ENCODE results near the gene DMRT3.

GRCh38 chr9:942805-943580 is 33.5 kb upstream of the DMRT3 start:
- no peak for TF ChIP-seq CTCF (IDR thresholded peaks at IDR 0.05; ENCODE audit: insufficient read depth, low read length)
- TF ChIP-seq, protein P1, sequence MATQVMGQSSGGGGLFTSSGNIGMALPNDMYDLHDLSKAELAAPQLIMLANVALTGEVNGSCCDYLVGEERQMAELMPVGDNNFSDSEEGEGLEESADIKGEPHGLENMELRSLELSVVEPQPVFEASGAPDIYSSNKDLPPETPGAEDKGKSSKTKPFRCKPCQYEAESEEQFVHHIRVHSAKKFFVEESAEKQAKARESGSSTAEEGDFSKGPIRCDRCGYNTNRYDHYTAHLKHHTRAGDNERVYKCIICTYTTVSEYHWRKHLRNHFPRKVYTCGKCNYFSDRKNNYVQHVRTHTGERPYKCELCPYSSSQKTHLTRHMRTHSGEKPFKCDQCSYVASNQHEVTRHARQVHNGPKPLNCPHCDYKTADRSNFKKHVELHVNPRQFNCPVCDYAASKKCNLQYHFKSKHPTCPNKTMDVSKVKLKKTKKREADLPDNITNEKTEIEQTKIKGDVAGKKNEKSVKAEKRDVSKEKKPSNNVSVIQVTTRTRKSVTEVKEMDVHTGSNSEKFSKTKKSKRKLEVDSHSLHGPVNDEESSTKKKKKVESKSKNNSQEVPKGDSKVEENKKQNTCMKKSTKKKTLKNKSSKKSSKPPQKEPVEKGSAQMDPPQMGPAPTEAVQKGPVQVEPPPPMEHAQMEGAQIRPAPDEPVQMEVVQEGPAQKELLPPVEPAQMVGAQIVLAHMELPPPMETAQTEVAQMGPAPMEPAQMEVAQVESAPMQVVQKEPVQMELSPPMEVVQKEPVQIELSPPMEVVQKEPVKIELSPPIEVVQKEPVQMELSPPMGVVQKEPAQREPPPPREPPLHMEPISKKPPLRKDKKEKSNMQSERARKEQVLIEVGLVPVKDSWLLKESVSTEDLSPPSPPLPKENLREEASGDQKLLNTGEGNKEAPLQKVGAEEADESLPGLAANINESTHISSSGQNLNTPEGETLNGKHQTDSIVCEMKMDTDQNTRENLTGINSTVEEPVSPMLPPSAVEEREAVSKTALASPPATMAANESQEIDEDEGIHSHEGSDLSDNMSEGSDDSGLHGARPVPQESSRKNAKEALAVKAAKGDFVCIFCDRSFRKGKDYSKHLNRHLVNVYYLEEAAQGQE (IDR thresholded peaks at IDR 0.05; ENCODE audit: insufficient replicate concordance, low read depth), result no peak
- TF ChIP-seq POLR2AphosphoS5 (IDR thresholded peaks at IDR 0.05; ENCODE audit: low read depth), result no peak
